Motor neuron (in vitro differentiated cells): ENCODE measurements around the gene FARS2. TPM values are rescaled to one million over a fixed set of nuclear protein-coding genes. Genes with fewer than 3 reads are reported as not detected.

Source experiments
- ATAC-seq, 8 experiments: fragments of 200-7000 bp; cut with Tn5 transposase; replicated peaks in 6 of 8; 2 replicates each; pipeline ENCODE4 v1.8.0; 2021; ENCODE audit warnings: mild to moderate bottlenecking in 8 of 8, moderate library complexity in 8 of 8
- H3K27ac ChIP-seq, 2 donors: fragments of 250-450 bp; sonication (Bioruptor Pico); 2 replicates each; pipeline ENCODE4 v1.9.0; 2021; ENCODE audit warnings: antibody characterized with exemption in 2 of 2, mild to moderate bottlenecking in 2 of 2, moderate library complexity in 1 of 2
- H3K4me1 ChIP-seq, 2 donors: fragments of 250-450 bp; sonication (Bioruptor Pico); replicated peaks in 1 of 2; 2 replicates each; pipeline ENCODE4 v1.6.1; 2021; ENCODE audit warnings: antibody characterized with exemption in 2 of 2, mild to moderate bottlenecking in 2 of 2, moderate library complexity in 1 of 2
- H3K4me3 ChIP-seq, 5 donors: fragments of 250-450 bp; sonication (Bioruptor Pico); 2 replicates each; pipeline ENCODE4 v1.9.0; 2021; ENCODE audit warnings: antibody characterized with exemption in 5 of 5, mild to moderate bottlenecking in 5 of 5, moderate library complexity in 4 of 5
- WGBS, 10 experiments: fragments of 450-650 bp; shearing (Covaris generic); methylation state at CpG; one replicate each; pipeline ENCODE4 v1.0.0; 2022; 5-methylcytosine and 5-hydroxymethylcytosine counted together
- in situ Hi-C, 9 experiments: fragments of 400-800 bp; cut with MboI; loops; one replicate each; pipeline ENCODE4 v1.15.0; 2021; ENCODE audit warnings: low sequenced_read_pairs in 9 of 9, low pct_unique_long_range_greater_than_20kb in 2 of 9; ENCODE audit not compliant: unreplicated experiment in 9 of 9
- total RNA-seq, 8 experiments: library from RNA; unstranded; fragments of 300-600 nt; gene quantifications; 2 replicates each; pipeline versions ENCODE4 v1.2.3 to v1.2.4, GENCODE V29; 2022

Gene FARS2
- total RNA-seq, 8 experiments from 2014 or later: 10.9 to 24.1 (median 15.6) TPM

- H3K27ac ChIP-seq: no peak overlapping the region
- no peak overlapping the region for H3K4me3 ChIP-seq
- in situ Hi-C loops: no loop called here
- no peak for ATAC-seq
- peaks cover 6 to 13% of the 10 kb centered on the region in 2 donors for H3K4me1 ChIP-seq
- 55 to 100% (median 95%) methylated on average over 2 of the region's 2 CpGs; no CpG with 5 or more reads in 1 of the 10 experiments for WGBS, 10 experiments
Observed at GRCh38 chr6:5520796-5521195, 259.5 kb downstream of the FARS2 start.

GRCh38 chr6:5521322-5521721 is 260.0 kb downstream of the FARS2 start:
- in situ Hi-C loops: no loop called here
- Histone ChIP-seq H3K27ac (no peak overlapping the region), H3K4me3 (no peak overlapping the region), H3K4me1 (peaks cover 6 to 13% of the 10 kb centered on the region in 2 donors)
- ATAC-seq: no peak
- 60 to 100% (median 86%) methylated on average over 1 to 3 of the region's 3 CpGs; no CpG with 5 or more reads in 2 of the 10 experiments for WGBS, 10 experiments

- in situ Hi-C loops: no loop called here
- H3K4me1 ChIP-seq: peaks cover 6 to 13% of the 10 kb centered on the region in 2 donors
Observed at GRCh38 chr6:5522147-5522546, 260.8 kb downstream of the FARS2 start.

GRCh38 chr6:5524110-5524509 is 262.8 kb downstream of the FARS2 start:
- Histone ChIP-seq H3K4me1 (peaks cover 6 to 13% of the 10 kb centered on the region in 2 donors), H3K27ac (no peak overlapping the region), H3K4me3 (no peak overlapping the region)
- in situ Hi-C loops: no loop called here
- ATAC-seq: no peak
- 80 to 100% (median 94%) methylated on average over 1 to 2 of the region's 2 CpGs; no CpG with 5 or more reads in 3 of the 10 experiments for WGBS, 10 experiments

More at GRCh38 chr6:5522147-5522546, 260.8 kb downstream of the FARS2 start:
- ATAC-seq: no peak
- Histone ChIP-seq H3K4me3 (no peak overlapping the region), H3K27ac (no peak overlapping the region)

GRCh38 chr6:5525209-5525608 is 263.9 kb downstream of the FARS2 start:
- WGBS, 10 experiments: 0 to 77% (median 59%) methylated on average over 1 to 4 of the region's 4 CpGs; no CpG with 5 or more reads in 2 of the 10 experiments
- no peak overlapping the region for H3K4me3 ChIP-seq
- peak; percentile 78 to 100 (median 98) for ATAC-seq
- peaks cover 6 to 13% of the 10 kb centered on the region in 2 donors for H3K4me1 ChIP-seq
- in situ Hi-C loops: no loop called here
- H3K27ac ChIP-seq: no peak overlapping the region

GRCh38 chr6:5529015-5529414 is 267.7 kb downstream of the FARS2 start:
- WGBS, 10 experiments: 40 to 100% (median 96%) methylated on average over 1 to 6 of the region's 6 CpGs; no CpG with 5 or more reads in 2 of the 10 experiments
- H3K4me1 ChIP-seq: peaks cover 6 to 13% of the 10 kb centered on the region in 2 donors
- ATAC-seq: no peak
- no peak overlapping the region for H3K27ac ChIP-seq
- in situ Hi-C loops: no loop called here
- H3K4me3 ChIP-seq: no peak overlapping the region

- Histone ChIP-seq H3K27ac (no peak overlapping the region), H3K4me1 (peaks cover 4 to 8% of the 10 kb centered on the region in 2 donors), H3K4me3 (no peak overlapping the region)
- WGBS, 10 experiments: 50 to 78% methylated on average over 1 of the region's 1 CpG; no CpG with 5 or more reads in 8 of the 10 experiments
- ATAC-seq: no peak
- in situ Hi-C loops: no loop called here
Observed at GRCh38 chr6:5529733-5530132, 268.4 kb downstream of the FARS2 start.

- no peak for ATAC-seq
- H3K4me1 ChIP-seq: no peaks in the 10 kb centered on the region
- no peak overlapping the region for H3K27ac ChIP-seq
- H3K4me3 ChIP-seq: no peak overlapping the region
- WGBS, 10 experiments: 80 to 96% (median 94%) methylated on average over 1 to 4 of the region's 4 CpGs; no CpG with 5 or more reads in 4 of the 10 experiments
- in situ Hi-C loops: no loop called here
Observed at GRCh38 chr6:5531161-5531560, 269.8 kb downstream of the FARS2 start.

GRCh38 chr6:5531853-5532375 is 270.6 kb downstream of the FARS2 start:
- no peaks in the 10 kb centered on the region for H3K4me1 ChIP-seq
- ATAC-seq: no peak
- in situ Hi-C loops: no loop called here
- no peak overlapping the region for H3K27ac ChIP-seq
- no peak overlapping the region for H3K4me3 ChIP-seq
- WGBS, 10 experiments: 84 to 100% (median 98%) methylated on average over 2 to 6 of the region's 6 CpGs; no CpG with 5 or more reads in 1 of the 10 experiments

- no peak for ATAC-seq
- Histone ChIP-seq H3K4me3 (no peak overlapping the region), H3K4me1 (no peaks in the 10 kb centered on the region), H3K27ac (no peak overlapping the region)
- in situ Hi-C loops: no loop called here
- 83 to 100% (median 96%) methylated on average over 1 to 3 of the region's 3 CpGs; no CpG with 5 or more reads in 2 of the 10 experiments for WGBS, 10 experiments
Observed at GRCh38 chr6:5532941-5533340, 271.6 kb downstream of the FARS2 start.

GRCh38 chr6:5534643-5535042 is 273.3 kb downstream of the FARS2 start:
- H3K4me1 ChIP-seq: no peaks in the 10 kb centered on the region
- no peak overlapping the region for H3K4me3 ChIP-seq
- in situ Hi-C loops: no loop called here
- H3K27ac ChIP-seq: no peak overlapping the region
- 43 to 100% (median 96%) methylated on average over 1 to 9 of the region's 9 CpGs for WGBS, 10 experiments
- no peak for ATAC-seq

GRCh38 chr6:5536644-5537043 is 275.3 kb downstream of the FARS2 start:
- no peak overlapping the region for H3K27ac ChIP-seq
- WGBS, 10 experiments: 0 to 100% (median 92%) methylated on average over 1 of the region's 1 CpG; no CpG with 5 or more reads in 5 of the 10 experiments
- H3K4me1 ChIP-seq: peaks cover 0 to 7% of the 10 kb centered on the region in 2 donors
- no peak for ATAC-seq
- H3K4me3 ChIP-seq: no peak overlapping the region
- in situ Hi-C loops: no loop called here

- WGBS, 10 experiments: no CpG with 5 or more reads among the region's 8 CpGs
- no peak overlapping the region for H3K27ac ChIP-seq
- no peak for ATAC-seq
- peaks cover 0 to 11% of the 10 kb centered on the region in 2 donors for H3K4me1 ChIP-seq
- no peak overlapping the region for H3K4me3 ChIP-seq
- in situ Hi-C loops: no loop called here
Observed at GRCh38 chr6:5537132-5537531, 275.8 kb downstream of the FARS2 start.

- 0 to 100% (median 68%) methylated on average over 1 of the region's 1 CpG for WGBS, 10 experiments
- peak in 3 of 8 experiments; percentile 29 to 73 (median 34) for ATAC-seq
- peaks cover 0 to 12% of the 10 kb centered on the region in 2 donors for H3K4me1 ChIP-seq
- H3K27ac ChIP-seq: no peak overlapping the region
- in situ Hi-C loops: no loop called here
- no peak overlapping the region for H3K4me3 ChIP-seq
Observed at GRCh38 chr6:5537967-5538366, 276.7 kb downstream of the FARS2 start.
